Fibroblast of pulmonary artery (primary cell): ENCODE data around the gene TMPRSS12.

Experiments used
- DNase-seq: peaks from one replicate; pipeline ENCODE4 v3.0.0-alpha.2; 2010; ENCODE audit warnings: low read depth
- H3K4me3 ChIP-seq: replicated peaks from 2 replicates; pipeline ENCODE4 v1.5.1; 2011; ENCODE audit warnings: low read depth, mild to moderate bottlenecking, control low read depth, low read length, moderate library complexity
- CTCF ChIP-seq: IDR thresholded peaks from 2 replicates; pipeline ENCODE4 v1.5.1; 2011; ENCODE audit warnings: mild to moderate bottlenecking, control low read depth, low read length, inconsistent platforms; ENCODE audit errors: missing control alignments

TMPRSS12 gene

GRCh38 chr12:50936821-50937530, 94.2 kb downstream of the TMPRSS12 start:
- no peak overlapping the region for H3K4me3 ChIP-seq
- DNase-seq, result no peak
- no peak for TF ChIP-seq CTCF
